Measurements from ENCODE around the gene COX6B2. TPM values are rescaled to one million over a fixed set of nuclear protein-coding genes. Genes with fewer than 3 reads are reported as not detected.
A peak's percentile ranks its signal among the peaks of the same experiment; 100 is the strongest.

Gene COX6B2
- total and polyA plus RNA-seq, 4 donors = not detected

DNA sequence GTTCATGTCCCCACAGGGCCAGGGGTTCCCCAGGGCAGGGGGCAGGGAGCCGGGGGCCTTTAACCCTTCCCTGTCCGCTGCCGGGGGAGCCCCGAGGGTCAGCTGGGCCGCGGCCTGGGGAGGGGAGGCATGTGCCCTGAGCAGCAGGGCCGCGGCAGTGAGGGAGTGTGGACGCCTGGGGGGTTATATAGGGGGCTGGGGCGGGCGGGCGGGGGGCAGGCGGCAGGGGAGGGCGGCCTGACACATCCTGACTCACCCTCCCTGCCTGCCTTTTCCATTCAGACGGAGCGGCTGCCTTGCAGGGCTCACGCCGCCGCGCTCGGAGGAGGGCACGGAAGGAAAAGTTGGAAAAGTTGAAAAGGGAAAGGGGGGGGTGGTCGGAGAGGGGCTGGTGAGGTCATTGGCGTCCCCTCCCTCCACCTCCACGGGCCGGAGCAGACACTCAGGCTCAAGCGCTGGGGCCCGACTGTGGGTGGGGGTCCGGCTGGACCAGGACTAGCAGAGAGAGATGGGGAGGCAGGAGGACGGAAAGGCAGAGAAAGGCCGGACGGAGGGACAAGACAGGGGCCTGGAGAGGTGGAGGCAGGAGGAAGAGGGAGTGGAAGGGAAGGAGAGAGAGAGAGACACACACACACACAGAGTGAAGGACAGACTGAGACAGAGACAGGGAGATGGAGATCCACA, 15.9 kb upstream of the COX6B2 start, which contains the start of gene IL11:
IL11 (minus strand) TSS at position 159 of the 684 bp plus-strand sequence; CDS start at position 6, 153 bp downstream.
- H3K27me3 ChIP-seq (ENCODE audit: control insufficient read depth in 4 of 4, insufficient read depth in 4 of 4, low read length in 3 of 4) = peaks cover 0 to 12% (median 7%) of the 10 kb centered on the region in 4 donors

More for the DNA sequence above, 15.9 kb upstream of the COX6B2 start, which contains the start of gene IL11:
- no peak within 1 kb of the TSS for H3K27ac ChIP-seq (ENCODE audit: low read depth in 1 of 2, low read length in 2 of 2)
- H3K4me1 ChIP-seq (ENCODE audit: control insufficient read depth in 4 of 4, insufficient read depth in 4 of 4, low read length in 3 of 4) = peaks cover 0 to 9% (median 1%) of the 10 kb centered on the region in 4 donors
- peak within 1 kb of the TSS in 1 of 3 donors; percentile 19 for H3K4me3 ChIP-seq (ENCODE audit: low read depth in 1 of 3, low read length in 3 of 3)
- no peak for DNase-seq (ENCODE audit: low spot score)
- no peaks in the 10 kb centered on the region for H3K9me3 ChIP-seq (ENCODE audit: control insufficient read depth in 4 of 4, low read length in 3 of 4)
- H3K36me3 ChIP-seq (ENCODE audit: control insufficient read depth in 4 of 4, insufficient read depth in 3 of 4, low read depth in 1 of 4, low read length in 3 of 4) = no peaks in the 10 kb centered on the region
- 7% methylated on average over 32 of the region's 32 CpGs for WGBS
- H3K9ac ChIP-seq (ENCODE audit: low read depth in 1 of 2, low read length in 2 of 2) = no peak within 1 kb of the TSS
- TF ChIP-seq FOXA2 (IDR thresholded peaks at IDR 0.05) (no peak), FOXA1 (IDR thresholded peaks at IDR 0.05) (no peak), RXRA (IDR thresholded peaks at IDR 0.05) (no peak), EGR1 (IDR thresholded peaks at IDR 0.05; ENCODE audit: low read depth in 2 of 2) (no peak), RAD21 (IDR thresholded peaks at IDR 0.05) (no peak), HNF4G (IDR thresholded peaks at IDR 0.05) (no peak), JUND (IDR thresholded peaks at IDR 0.05) (no peak), GABPA (IDR thresholded peaks at IDR 0.05 in 1 of 2, conservative IDR thresholded peaks at IDR 0.05 in 1 of 2) (no peak), HNF4A (conservative IDR thresholded peaks at IDR 0.05) (no peak), NR2F2 (IDR thresholded peaks at IDR 0.05) (no peak), YY1 (IDR thresholded peaks at IDR 0.05) (no peak), TAF1 (conservative IDR thresholded peaks at IDR 0.05) (no peak), SP1 (IDR thresholded peaks at IDR 0.05) (no peak)
- TF ChIP-seq, protein P1, sequence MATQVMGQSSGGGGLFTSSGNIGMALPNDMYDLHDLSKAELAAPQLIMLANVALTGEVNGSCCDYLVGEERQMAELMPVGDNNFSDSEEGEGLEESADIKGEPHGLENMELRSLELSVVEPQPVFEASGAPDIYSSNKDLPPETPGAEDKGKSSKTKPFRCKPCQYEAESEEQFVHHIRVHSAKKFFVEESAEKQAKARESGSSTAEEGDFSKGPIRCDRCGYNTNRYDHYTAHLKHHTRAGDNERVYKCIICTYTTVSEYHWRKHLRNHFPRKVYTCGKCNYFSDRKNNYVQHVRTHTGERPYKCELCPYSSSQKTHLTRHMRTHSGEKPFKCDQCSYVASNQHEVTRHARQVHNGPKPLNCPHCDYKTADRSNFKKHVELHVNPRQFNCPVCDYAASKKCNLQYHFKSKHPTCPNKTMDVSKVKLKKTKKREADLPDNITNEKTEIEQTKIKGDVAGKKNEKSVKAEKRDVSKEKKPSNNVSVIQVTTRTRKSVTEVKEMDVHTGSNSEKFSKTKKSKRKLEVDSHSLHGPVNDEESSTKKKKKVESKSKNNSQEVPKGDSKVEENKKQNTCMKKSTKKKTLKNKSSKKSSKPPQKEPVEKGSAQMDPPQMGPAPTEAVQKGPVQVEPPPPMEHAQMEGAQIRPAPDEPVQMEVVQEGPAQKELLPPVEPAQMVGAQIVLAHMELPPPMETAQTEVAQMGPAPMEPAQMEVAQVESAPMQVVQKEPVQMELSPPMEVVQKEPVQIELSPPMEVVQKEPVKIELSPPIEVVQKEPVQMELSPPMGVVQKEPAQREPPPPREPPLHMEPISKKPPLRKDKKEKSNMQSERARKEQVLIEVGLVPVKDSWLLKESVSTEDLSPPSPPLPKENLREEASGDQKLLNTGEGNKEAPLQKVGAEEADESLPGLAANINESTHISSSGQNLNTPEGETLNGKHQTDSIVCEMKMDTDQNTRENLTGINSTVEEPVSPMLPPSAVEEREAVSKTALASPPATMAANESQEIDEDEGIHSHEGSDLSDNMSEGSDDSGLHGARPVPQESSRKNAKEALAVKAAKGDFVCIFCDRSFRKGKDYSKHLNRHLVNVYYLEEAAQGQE (IDR thresholded peaks at IDR 0.05) = no peak
- TF ChIP-seq, protein P2, sequence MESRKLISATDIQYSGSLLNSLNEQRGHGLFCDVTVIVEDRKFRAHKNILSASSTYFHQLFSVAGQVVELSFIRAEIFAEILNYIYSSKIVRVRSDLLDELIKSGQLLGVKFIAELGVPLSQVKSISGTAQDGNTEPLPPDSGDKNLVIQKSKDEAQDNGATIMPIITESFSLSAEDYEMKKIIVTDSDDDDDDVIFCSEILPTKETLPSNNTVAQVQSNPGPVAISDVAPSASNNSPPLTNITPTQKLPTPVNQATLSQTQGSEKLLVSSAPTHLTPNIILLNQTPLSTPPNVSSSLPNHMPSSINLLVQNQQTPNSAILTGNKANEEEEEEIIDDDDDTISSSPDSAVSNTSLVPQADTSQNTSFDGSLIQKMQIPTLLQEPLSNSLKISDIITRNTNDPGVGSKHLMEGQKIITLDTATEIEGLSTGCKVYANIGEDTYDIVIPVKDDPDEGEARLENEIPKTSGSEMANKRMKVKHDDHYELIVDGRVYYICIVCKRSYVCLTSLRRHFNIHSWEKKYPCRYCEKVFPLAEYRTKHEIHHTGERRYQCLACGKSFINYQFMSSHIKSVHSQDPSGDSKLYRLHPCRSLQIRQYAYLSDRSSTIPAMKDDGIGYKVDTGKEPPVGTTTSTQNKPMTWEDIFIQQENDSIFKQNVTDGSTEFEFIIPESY (IDR thresholded peaks at IDR 0.05) = no peak
- TF ChIP-seq, protein P3, sequence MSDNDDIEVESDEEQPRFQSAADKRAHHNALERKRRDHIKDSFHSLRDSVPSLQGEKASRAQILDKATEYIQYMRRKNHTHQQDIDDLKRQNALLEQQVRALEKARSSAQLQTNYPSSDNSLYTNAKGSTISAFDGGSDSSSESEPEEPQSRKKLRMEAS (IDR thresholded peaks at IDR 0.05) = no peak
- TF ChIP-seq, protein P4, sequence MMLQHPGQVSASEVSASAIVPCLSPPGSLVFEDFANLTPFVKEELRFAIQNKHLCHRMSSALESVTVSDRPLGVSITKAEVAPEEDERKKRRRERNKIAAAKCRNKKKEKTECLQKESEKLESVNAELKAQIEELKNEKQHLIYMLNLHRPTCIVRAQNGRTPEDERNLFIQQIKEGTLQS (IDR thresholded peaks at IDR 0.05) = no peak
- TF ChIP-seq, protein P5, sequence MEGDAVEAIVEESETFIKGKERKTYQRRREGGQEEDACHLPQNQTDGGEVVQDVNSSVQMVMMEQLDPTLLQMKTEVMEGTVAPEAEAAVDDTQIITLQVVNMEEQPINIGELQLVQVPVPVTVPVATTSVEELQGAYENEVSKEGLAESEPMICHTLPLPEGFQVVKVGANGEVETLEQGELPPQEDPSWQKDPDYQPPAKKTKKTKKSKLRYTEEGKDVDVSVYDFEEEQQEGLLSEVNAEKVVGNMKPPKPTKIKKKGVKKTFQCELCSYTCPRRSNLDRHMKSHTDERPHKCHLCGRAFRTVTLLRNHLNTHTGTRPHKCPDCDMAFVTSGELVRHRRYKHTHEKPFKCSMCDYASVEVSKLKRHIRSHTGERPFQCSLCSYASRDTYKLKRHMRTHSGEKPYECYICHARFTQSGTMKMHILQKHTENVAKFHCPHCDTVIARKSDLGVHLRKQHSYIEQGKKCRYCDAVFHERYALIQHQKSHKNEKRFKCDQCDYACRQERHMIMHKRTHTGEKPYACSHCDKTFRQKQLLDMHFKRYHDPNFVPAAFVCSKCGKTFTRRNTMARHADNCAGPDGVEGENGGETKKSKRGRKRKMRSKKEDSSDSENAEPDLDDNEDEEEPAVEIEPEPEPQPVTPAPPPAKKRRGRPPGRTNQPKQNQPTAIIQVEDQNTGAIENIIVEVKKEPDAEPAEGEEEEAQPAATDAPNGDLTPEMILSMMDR (IDR thresholded peaks at IDR 0.05; ENCODE audit: low read depth, low read length, missing input control) = no peak
